HG02763 (cell line): ENCODE measurements around the gene AKAP6.
"Not testable (repeated sequence)": the region's sequence is repeated elsewhere in the genome, so short reads cannot be mapped to it uniquely, and the experiment has no call there.

Experiments
- ATAC-seq: cut with Tn5 transposase; IDR thresholded peaks from one replicate; pipeline ENCODE4 v1.9.1; 2021; ENCODE audit warnings: mild to moderate bottlenecking, moderate library complexity; ENCODE audit not compliant: unreplicated experiment

The AKAP6 gene

DNA sequence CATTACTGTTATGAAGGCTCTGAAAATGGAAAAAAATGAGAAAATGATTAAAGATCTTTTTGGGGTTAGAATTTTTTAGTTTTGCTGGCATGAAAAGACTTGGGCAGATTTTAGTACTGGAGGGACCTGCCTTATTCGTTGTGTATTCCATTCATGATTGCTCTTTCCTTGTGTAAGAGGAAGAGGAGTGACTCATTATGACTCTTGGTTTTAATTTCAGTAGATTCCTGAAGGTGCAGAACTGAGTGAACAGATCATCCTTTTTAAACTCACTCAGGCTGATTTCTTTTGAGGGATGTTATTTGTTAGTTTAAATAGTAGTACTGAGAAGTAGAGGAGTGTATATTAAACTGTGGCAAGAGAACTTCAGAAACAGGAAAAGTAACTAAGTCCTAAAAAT lies 41.6 kb downstream of the AKAP6 start:
- no peak for ATAC-seq

DNA sequence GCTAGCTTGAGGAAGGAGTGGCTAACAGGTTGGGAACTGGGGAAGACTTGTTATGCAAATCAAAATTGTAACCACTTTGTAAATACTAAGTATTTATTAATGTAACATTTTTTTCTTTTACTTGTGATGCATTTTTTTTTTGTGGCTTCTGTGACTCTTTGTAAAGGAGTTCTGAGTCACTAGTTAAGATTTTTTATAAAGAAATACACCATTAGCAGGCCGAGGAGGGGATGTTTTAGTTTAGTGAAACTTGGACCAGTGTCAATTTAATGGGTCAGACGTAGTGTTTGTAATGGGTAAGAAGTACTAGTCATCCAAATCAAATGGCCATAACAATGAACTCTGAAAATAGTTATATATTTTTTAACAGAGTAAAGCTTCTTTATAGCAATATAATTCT lies 43.1 kb downstream of the AKAP6 start:
- no peak for ATAC-seq

DNA sequence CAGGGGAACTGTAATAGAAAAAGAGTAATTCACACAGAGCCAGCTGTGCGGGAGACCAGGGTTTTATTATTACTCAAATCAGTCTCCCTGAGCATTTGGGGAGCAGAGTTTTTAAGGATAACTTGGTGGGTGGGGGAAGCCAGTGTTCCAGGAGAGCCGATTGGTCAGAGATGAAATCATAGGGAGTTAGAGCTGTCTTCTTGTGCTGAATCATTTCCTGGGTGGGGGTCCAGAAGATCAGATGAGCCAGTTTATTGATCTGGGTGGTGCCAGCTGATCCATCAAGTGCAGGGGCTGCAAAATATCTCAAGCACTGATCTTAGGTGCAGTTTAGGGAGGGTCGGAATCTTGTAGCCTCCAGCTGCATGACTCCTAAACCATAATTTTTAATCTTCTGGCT lies 44.1 kb downstream of the AKAP6 start:
- not testable (repeated sequence) for ATAC-seq

DNA sequence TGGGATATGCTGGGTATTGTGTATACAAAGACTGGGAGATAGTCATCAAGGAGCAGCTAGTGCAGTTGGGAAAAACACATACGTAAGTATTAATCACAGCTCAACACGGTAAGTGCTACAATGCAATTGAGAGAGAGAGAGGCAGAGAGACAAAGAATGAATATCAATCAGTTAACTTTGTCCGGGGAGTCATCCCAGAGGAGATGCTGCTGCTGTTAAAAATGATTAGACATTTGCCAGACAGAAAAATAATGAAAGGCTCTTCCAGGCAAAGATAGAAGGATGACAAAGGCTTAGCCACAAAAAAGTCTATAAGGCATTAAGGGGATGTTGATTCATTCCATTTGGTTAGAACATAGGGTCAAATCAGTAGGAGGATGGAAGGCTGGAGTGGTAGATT lies 45.1 kb downstream of the AKAP6 start:
- no peak for ATAC-seq

DNA sequence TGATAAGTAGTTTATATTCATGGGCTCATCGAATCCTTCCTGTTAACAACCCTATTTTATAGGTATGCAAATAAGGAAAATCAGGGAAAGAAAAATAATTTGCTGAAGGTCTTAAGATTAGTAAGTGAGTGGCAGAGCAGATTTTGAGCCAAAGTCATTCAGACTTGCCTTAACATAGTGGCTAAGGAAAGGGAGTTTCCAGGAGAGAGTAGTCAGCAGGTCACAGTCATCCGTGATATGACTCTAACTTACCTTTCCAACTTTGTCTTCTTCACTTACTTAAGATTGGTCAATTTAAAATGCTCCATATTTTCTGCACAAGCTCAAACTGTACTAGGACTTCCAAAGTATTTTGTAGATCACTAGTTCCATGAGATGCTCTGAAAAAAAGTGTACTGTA lies 46.6 kb downstream of the AKAP6 start:
- no peak for ATAC-seq

DNA sequence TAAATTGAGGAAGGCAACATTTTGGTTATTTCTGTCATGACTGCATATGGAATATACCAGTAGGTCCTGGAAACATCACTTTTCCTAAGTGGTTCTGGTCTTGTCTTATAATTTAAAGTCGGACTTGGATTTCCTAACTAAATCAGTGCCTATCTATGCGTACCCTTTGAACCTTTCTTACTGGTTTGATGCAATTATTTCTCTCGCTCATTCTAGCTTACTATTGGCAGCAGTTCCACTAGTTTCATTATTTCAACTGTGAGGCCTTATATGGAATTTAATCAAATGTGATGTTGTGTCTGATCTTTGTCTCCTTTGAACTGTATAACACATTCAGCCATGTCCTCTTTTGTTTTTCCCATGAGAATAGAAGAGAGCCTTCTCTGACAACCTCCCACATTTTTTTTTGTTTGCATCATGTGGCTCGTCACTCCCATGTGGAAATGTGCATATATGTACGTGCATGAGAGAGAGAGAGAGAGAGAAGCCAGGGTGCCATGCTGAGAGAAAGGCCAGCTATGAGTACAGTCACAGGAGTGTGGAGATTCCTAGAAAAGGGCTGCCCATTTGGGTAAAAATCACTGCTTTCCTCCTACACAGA lies 48.0 kb downstream of the AKAP6 start:
- no peak for ATAC-seq

DNA sequence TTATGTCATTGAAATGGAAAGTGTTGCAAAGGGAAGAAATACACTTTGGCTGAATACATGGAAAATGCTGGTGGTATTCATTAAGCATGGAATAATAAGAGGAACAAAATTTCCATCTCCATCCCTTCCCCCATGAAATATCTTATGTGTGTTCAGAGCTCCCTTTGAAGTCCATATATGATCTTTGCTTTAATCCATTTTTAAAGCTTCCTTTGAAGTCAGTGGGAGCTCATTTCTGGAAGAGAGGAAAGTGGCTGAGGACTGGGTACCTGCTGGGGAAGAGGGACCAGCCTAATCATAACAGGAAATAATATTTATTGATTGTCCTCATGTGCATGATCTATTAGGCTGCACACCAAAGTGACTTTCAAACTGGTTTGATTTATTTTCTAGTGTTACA lies 49.2 kb downstream of the AKAP6 start:
- no peak for ATAC-seq

DNA sequence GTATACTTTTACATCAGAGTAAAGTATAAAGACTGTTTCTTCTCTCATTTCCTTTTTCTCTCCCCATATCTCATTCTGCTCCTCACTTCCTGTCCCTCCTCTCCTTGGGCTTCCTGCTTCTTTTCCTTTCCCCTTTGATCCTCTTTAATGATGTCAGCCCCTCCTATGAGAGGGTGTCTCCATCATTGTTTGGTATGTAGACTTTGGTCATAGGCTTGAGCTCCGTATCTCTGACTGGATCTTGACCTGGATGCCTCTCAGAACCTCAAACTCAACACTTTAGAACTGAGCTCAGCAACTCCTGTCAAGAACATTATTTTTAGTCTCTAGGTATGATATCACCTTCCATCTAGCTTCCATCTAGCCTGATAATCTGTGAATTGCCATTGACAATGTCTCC lies 50.3 kb downstream of the AKAP6 start:
- ATAC-seq, result no peak

DNA sequence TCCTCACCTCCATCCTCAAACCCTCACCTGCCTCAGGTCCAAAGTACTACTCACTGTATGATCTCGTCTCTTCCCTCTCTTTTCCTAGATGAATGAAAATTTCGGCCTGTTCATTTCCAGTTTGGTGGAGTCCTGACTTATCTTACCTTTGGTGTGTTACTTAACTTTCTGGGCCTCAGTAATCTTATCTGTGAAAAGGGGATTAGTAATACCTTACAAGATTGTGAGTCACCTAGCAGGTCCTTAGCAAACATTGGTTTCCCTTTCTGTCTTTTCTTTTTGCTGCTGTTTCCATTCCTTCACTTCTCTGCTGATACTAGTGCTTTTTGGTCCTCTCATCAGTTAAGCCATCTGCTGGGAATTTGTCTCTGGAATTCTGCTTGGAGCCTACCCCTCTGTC lies 52.8 kb downstream of the AKAP6 start:
- ATAC-seq, result no peak

DNA sequence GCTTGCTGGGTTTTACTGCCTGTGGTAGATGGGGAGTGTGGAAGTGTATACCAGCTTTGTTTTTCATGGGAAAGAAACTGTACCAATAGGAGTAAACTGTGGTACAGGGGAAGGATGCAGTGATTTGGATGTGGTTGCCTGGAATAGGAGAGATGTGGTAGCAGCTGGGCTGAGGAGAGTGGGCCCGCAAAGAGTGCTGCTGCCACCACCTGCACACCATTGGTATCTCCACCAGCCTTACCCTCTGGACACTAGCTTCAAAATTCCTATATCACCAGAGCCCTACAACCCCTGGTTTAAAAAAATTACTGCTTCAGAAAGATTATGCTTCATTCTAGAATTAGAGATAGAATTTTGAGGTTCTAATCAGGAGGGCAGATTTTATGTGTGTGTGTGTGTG lies 53.6 kb downstream of the AKAP6 start:
- ATAC-seq, result no peak

DNA sequence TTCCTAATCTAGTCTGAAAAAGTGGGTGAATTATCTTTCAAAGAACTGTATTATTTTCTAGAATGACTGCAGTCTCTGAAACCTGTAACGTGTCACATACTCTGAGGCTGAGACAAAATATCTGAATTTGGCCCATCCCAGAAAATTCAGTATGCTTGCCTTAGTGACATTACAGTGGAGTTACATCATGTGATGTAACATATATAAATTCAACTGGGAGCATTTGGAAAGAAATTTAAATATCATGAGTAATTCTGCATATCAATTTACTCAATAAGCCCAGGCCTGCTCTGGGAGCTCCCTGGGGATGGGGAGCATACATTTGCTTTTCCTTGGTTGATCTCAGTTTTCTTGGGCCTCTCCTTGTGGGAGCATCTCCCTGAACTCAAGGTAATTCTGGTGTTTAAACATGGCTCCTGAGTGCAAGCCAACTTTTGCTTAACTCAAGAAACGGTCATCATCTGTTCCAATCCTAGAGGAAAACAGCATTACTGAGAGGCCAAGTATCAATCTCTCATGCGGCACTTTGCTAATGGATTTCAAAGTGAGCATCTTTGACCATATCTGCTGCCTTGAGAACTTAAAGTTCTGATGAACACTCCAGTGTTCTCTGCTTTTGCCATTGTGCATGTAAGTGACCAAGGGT lies 54.4 kb downstream of the AKAP6 start:
- no peak for ATAC-seq

DNA sequence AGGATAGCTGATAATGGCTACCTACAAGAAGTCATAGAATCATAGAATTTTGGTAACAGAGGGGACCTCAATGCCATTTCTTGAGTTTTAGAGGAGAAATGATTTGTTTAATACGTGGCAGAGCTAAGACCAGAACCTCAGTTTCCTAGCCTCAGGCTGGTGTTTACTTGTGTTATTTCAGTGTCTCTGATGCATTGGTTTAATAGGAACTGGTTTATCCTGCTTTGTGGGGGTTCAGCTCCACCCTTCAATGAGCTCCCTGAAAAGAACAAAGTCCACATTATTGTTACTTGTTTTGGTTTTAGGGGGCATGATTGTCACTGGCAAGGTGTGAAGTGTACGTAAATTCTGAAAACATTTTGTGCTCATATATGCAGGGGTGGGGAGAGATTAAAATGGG lies 55.4 kb downstream of the AKAP6 start:
- ATAC-seq, result no peak

DNA sequence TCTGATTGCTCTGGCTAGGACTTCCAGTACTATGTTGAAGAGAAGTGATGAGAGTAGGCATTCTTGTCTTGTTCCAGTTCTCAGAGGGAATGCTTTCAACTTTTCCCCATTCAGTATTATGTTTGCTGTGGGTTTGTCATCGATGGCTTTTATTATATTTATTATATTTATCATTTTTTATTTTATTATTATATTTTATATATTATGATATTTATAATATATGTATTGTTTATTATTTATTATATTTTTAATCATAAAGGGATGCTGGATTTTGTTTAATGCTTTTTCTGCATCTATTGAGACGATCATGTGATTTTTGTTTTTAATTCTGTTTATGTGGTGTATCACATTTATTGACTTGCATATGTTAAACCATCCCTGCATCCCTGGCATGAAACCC lies 58.2 kb downstream of the AKAP6 start:
- not testable (repeated sequence) for ATAC-seq

DNA sequence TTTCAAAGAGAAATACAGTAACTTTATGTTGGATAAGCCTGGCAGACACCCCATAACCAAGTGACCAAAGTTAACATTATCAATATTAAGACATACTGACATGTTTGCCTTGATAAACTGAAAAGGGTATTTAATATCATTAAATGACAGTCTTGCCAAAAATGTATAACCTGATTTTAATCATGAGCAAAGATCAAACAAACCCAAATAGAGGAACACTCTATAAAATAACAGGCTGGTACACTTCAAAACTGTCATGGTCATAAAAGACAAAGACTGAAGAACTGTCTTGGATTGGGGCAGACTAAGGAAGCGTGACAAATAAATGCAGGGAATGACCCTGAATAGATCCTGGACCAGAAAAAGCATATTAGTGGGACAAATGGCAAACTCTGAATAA lies 64.0 kb downstream of the AKAP6 start:
- ATAC-seq, result no peak

DNA sequence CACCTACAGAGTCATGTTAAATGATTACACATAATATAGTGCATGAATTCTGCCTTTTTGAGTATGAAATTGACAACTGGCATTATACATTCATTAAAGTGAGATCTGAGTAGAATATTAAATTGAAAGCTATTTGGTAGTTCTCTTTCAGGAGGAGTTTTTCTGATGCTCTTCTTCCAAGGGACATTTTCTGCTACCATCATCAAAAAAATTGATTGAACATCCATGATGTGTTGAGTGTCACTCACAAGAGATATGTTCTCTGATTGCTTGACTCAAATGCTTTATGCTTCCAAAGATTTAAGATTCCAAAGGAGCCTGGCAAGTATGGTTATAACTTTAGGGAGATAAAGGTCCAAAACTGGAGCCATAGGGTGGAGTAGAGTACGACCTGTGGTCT lies 64.9 kb downstream of the AKAP6 start:
- no peak for ATAC-seq

DNA sequence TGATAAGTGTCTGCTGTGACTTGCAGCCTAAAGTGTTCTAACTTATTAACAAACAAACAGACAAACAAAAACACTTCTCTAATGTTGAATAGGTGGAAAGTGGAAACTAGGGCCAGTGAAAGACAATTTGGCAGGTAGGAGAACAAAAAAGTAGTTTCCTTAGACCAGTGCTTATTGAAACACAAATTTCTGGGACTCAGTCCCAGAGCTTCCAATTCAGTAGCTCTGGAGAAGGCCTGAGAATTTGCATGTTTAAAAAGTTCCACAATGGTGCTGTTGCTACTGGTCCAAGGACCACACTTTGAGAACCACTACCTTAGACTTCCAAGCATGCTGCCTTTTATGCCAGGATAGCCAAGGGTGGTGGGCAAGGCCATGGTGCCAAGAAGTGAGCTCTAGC lies 67.8 kb downstream of the AKAP6 start:
- ATAC-seq, result no peak

DNA sequence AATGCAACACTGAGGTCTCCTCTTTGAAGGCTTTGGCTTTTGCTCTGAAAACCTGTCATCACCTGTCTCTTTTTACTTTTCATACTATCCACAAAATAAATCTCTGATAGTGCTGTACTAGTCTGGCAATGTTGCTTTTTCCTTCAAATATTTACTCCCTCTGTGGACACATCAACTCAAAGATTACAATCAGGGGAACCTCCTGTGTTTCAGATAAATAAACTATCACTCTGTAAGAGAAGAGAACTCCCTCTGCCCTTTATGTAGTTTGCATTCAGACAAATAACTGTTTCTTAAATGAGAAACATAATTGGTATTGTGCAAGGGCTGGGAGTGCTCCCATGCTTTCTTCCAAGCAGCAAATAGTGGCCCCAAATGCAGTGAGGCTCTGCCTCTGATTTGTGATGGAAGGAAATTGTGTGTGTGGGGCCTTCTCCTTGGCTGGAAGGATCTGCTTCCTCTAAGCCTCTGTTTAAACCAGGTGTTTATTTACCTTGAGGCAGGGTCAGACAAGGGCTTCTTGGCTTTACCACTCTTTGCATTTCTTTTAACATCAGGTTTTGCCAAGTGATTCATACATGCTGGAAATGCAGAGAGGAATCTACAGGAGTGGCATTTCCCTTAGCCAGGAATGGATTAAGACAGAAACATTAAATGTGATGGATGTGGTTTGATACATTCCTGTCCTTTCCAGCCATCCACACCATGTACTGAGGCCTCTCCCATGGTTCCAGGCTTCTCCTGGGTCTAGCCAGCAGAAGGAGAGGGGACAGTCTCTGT lies 69.0 kb downstream of the AKAP6 start:
- no peak for ATAC-seq

DNA sequence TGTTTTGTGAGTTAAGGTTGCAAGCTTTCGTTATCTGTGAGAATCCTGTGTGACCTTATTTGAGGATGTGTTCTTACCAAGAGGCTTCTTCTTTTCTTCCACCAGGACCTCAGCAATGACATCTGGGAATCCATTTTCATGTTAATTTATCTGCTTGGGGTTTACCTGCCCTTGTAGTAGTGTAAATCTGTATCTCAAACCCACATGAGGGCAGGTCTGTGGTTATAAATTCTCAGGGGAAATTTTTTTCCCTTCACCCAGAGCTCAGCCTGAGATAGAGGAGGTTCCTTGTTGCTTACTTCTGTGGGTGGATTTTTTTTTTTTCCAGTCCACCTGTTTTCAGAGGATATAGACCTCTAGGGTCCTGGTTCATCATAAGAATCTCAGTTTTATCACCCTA lies 70.8 kb downstream of the AKAP6 start:
- ATAC-seq, result no peak

DNA sequence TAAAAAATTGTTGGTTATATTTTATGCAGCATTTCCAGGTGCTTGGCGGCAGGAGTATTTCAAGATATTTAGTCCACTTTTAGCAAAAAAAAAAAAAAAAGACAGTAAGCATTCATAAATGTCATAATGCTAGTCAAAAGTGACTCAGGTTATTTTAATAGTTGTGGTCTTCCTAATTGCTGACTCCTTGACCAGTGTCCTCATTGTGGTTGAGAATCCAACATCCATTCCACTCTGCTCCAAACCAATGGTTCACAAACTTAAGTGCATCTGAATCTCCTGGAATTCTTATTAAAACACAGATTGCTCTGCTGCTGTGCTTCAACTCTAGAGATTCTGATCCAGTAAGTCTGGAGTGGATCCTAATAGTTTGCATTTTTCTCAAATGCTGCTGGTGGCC lies 71.4 kb downstream of the AKAP6 start:
- no peak for ATAC-seq

DNA sequence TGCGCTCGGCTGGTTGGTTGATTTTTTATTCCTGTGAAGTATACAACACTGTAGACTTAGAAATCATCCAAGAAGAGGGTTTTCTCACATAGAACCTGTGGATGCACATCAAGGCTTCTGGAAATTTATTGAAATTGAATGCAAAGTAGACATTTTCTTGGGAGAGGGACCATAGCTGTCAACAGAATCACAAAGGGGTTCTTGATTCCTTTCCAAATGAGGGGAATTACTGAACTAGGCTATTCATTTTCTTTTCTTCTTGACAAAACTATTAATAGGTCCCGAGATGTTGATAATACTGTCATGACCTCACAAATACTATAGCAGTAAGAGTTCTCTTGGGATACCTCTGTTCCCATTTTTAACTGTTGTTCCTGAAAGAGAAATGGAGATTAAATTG lies 73.9 kb downstream of the AKAP6 start:
- ATAC-seq, result no peak

DNA sequence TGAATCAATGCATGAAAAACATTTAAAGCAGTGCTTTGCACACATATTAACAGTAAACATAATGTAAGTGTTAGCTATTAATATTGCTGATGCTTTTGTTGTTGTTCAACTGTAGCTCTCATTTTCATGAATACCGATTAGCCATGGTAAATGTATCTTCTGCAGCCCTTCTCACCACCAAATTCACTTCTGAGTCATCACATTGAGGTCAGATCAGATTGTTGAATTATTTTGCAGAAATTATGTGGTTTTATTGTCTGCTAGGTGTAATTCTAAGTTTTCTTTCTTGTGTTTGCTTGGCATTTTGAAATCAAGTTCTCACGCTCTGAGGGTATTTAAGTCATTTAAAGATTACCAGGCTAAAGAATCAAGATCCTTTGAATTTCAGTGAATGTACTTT lies 74.6 kb downstream of the AKAP6 start:
- no peak for ATAC-seq

DNA sequence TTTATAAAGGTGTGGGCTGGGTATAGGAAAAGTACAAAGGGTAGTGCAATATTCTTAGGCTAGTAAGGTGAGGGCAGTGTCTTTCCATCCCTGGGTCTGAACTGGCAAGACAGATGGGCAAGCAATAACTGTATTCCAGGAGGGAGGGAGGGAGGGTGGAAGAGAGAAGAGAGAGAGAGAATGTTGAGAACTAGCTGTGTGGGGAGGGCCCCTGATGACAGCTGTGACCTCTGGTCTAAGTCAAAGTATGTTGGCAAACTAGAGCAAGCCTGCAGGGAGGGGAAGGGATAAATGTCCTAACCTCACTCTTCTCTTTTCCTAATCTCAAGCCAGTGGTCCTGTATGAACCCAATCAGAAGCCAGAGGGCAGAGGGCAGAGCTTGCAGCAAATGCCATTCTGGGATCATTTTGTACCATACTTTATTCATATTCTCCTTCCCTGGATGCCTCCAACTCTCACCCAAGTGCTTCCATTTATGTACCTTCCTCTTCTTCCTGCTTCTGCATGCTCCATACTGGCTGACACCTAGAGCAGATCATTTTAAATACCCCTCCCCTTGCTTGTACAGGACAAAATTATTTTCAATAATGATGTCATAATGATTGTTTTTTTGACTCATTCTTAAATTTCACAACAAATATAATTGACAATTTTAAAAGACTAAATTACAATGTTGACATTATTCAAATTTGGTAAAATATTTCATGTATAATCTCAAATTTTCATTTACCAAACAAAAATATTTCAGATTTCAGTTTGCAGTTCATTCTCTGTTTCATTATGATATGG lies 75.9 kb downstream of the AKAP6 start:
- no peak for ATAC-seq
